Left ventricle myocardium inferior (tissue), 1 donor: Measurements from ENCODE around the gene CLEC3A. TPM values are rescaled to one million over a fixed set of nuclear protein-coding genes. Genes with fewer than 3 reads are reported as not detected.

Experiments used
- DNase-seq: peaks from one replicate; pipeline ENCODE4 v3.0.0-alpha.2; 2020
- H3K27ac ChIP-seq: fragments of 200-600 bp; replicated peaks from 2 replicates; pipeline ENCODE4 v1.8.0; 2021
- H3K27me3 ChIP-seq: fragments of 200-600 bp; 2 replicates; pipeline ENCODE4 v1.8.0; 2021; ENCODE audit warnings: low read depth
- H3K36me3 ChIP-seq: fragments of 200-600 bp; 2 replicates; pipeline ENCODE4 v1.8.0; 2021
- H3K4me1 ChIP-seq: fragments of 200-600 bp; 2 replicates; pipeline ENCODE4 v1.8.0; 2021
- H3K4me3 ChIP-seq: fragments of 200-600 bp; 2 replicates; pipeline ENCODE4 v1.8.0; 2021; ENCODE audit warnings: mild to moderate bottlenecking, moderate library complexity
- H3K9me3 ChIP-seq: fragments of 200-600 bp; replicated peaks from 2 replicates; pipeline ENCODE4 v1.8.0; 2021
- CTCF ChIP-seq: fragments of 200-600 bp; IDR thresholded peaks from 2 replicates; pipeline ENCODE4 v1.8.0; 2021; ENCODE audit warnings: antibody characterized with exemption, mild to moderate bottlenecking, borderline replicate concordance
- intact Hi-C: fragments of 100-400 bp; cut with micrococcal nuclease; formaldehyde crosslinking; loops from one replicate; pipeline ENCODE4 v1.11.0; 2022
- total RNA-seq: library from RNA; stranded (reverse); fragmentation: NEBNext Ultra II Directional; extraction: Animal tissue kit (Norgen Biotek cat#: 25700); gene quantifications from one replicate; pipeline ENCODE4 v1.2.1, GENCODE V29; 2021
- donor health status: DM: no; HTN: yes; CAD: no; lungs with severe emphysema.

Gene CLEC3A
- total RNA-seq, 1 donor from 2014 or later = not detected

GRCh38 chr16:78069913-78070312 is 47.6 kb downstream of the CLEC3A start:
- no peaks in the 10 kb centered on the region for H3K4me1 ChIP-seq
- peaks cover 53% of the 10 kb centered on the region for H3K27me3 ChIP-seq
- DNase-seq = no peak
- TF ChIP-seq CTCF = no peak
- intact Hi-C loops = no loop called here
- H3K36me3 ChIP-seq = no peaks in the 10 kb centered on the region
- no peak overlapping the region for H3K4me3 ChIP-seq
- peaks cover 4% of the 10 kb centered on the region for H3K9me3 ChIP-seq
- H3K27ac ChIP-seq = no peak overlapping the region

DNA sequence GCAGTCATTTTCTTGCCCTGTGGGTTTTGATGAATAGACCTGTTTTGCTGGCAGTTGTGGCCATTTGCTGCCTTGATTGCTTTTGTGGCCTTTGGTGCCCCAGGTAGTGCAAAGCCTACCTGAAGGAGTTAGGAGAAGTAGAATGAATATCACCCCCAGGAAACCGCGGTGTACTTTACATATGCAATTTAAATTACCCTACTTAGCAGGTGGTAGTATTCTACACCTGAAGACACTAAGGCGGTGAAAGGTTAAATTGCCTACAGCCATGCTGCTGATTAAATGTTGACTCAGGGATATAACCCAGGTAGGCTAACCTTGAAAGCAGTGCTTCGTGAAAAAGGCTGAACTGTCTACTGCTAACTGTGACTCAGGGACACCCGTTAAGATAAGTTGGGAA is 49.9 kb downstream of the CLEC3A start:
- H3K27ac ChIP-seq = no peak overlapping the region
- H3K9me3 ChIP-seq = peaks cover 4% of the 10 kb centered on the region
- no peaks in the 10 kb centered on the region for H3K4me1 ChIP-seq
- H3K36me3 ChIP-seq = no peaks in the 10 kb centered on the region
- H3K4me3 ChIP-seq = no peak overlapping the region
- no peak for TF ChIP-seq CTCF
- no peak for DNase-seq
- H3K27me3 ChIP-seq = peaks cover 47% of the 10 kb centered on the region
- intact Hi-C loops = no loop called here

DNA sequence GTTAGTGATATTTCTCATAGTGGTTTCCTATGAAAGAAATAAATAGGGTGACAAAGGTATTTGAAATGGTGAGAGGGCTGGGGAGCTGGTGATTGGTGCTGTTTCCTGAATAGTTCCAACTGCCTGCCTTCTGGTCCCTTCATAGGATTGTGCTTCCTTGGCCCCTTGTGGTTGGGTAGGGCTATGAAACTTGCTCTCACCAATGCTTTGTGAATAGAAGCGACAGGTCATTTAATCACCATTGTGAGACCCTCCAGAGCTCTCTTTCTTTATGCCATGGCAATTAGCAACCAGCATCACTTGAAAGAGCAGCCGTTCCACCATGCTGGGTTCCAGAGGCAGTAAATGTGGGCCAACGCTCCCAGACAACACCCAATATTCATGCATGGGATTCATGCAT is 53.5 kb downstream of the CLEC3A start:
- Histone ChIP-seq H3K27me3 (peaks cover 32% of the 10 kb centered on the region), H3K9me3 (no peaks in the 10 kb centered on the region), H3K36me3 (no peaks in the 10 kb centered on the region), H3K27ac (no peak overlapping the region), H3K4me3 (no peak overlapping the region), H3K4me1 (no peaks in the 10 kb centered on the region)
- intact Hi-C loops = no loop called here
- DNase-seq = no peak
- TF ChIP-seq CTCF = no peak

- Histone ChIP-seq H3K4me1 (no peaks in the 10 kb centered on the region), H3K27ac (no peak overlapping the region)
- TF ChIP-seq CTCF = no peak
These were observed 59.0 kb downstream of the CLEC3A start for GRCh38 chr16:78081341-78081740.

More at GRCh38 chr16:78081341-78081740, 59.0 kb downstream of the CLEC3A start:
- H3K27me3 ChIP-seq = peaks cover 30% of the 10 kb centered on the region
- DNase-seq = no peak
- H3K4me3 ChIP-seq = no peak overlapping the region
- no peaks in the 10 kb centered on the region for H3K9me3 ChIP-seq
- intact Hi-C loops = no loop called here
- no peaks in the 10 kb centered on the region for H3K36me3 ChIP-seq

Other genes with a start within 250 kb of the CLEC3A start
- 13.1 TPM for gene VAT1L, start 234.0 kb upstream of the CLEC3A start, total RNA-seq
- gene WWOX, start 77.1 kb downstream of the CLEC3A start, total RNA-seq = 8.9 TPM